Panc1 (cell line): ENCODE results near the gene ARFGEF2. TPM values are rescaled to one million over a fixed set of nuclear protein-coding genes. Genes with fewer than 3 reads are reported as not detected.

Experiments
- ATAC-seq: fragments of 200-7000 bp; cut with Tn5 transposase; 2 replicates; pipeline ENCODE4 v1.9.1; 2020; ENCODE audit warnings: mild to moderate bottlenecking, moderate library complexity
- BruUV-seq: library from RNA; stranded (reverse); fragments of 400-500 nt; replicated peaks from 2 replicates; lab custom pipeline; 2021; lab: Mats Ljungman, UMichigan
- CTCF ChIA-PET: fragments of 300-600 bp; sonication (Branson Sonifier 250); formaldehyde crosslinking; loops from one replicate; lab custom pipeline; 2022; ENCODE audit warnings: antibody characterized with exemption; lab: Charles Lee
- POLR2A ChIA-PET: fragments of 300-600 bp; sonication (Branson Sonifier 250); formaldehyde crosslinking; loops from one replicate; lab custom pipeline; 2022; ENCODE audit warnings: antibody characterized with exemption; lab: Charles Lee
- DNase-seq: peaks from one replicate; pipeline ENCODE4 v3.0.0-alpha.2; 2010; ENCODE audit warnings: low read depth, low spot score
- H3K27ac ChIP-seq: 2 replicates; pipeline ENCODE4 v1.5.1; 2011; ENCODE audit warnings: mild to moderate bottlenecking, low read length, inconsistent platforms
- H3K27me3 ChIP-seq: fragments of 200-500 bp; sonication (Bioruptor generic); 2 replicates; pipeline ENCODE4 v1.6.0; 2014; ENCODE audit warnings: low read length, inconsistent platforms; ENCODE audit not compliant: control insufficient read depth, insufficient read depth
- H3K36me3 ChIP-seq: fragments of 200-500 bp; sonication (Bioruptor generic); 2 replicates; pipeline ENCODE4 v1.5.1; 2014; ENCODE audit warnings: inconsistent platforms, mild to moderate bottlenecking, low read length, moderate library complexity; ENCODE audit not compliant: control insufficient read depth, insufficient read depth
- H3K4me1 ChIP-seq: 2 replicates; pipeline ENCODE4 v1.5.1; 2011; ENCODE audit warnings: inconsistent platforms, mild to moderate bottlenecking, low read length, moderate library complexity; ENCODE audit not compliant: control insufficient read depth, insufficient read depth
- H3K4me3 ChIP-seq, 2 experiments: 2 replicates each; pipeline ENCODE4 v1.5.1; 2011 to 2012; ENCODE audit warnings: low read depth in 2 of 2, low read length in 2 of 2, mild to moderate bottlenecking in 2 of 2, inconsistent platforms in 1 of 2, moderate library complexity in 1 of 2
- H3K9me3 ChIP-seq: fragments of 200-500 bp; sonication (Bioruptor generic); 2 replicates; pipeline ENCODE4 v1.5.1; 2014; ENCODE audit warnings: low read depth, mild to moderate bottlenecking, inconsistent platforms, low read length, moderate library complexity; ENCODE audit not compliant: control insufficient read depth, insufficient read depth
- CTCF ChIP-seq: fragments of 450-650 bp; IDR thresholded peaks from 2 replicates; pipeline ENCODE4 v1.5.1; 2017; ENCODE audit warnings: mild to moderate bottlenecking
- POLR2AphosphoS5 ChIP-seq: IDR thresholded peaks from 2 replicates; pipeline ENCODE4 v1.6.1; 2012; ENCODE audit warnings: mild to moderate bottlenecking, low read depth, low read length, moderate library complexity
- REST ChIP-seq, 2 experiments: IDR thresholded peaks; 2 replicates each; pipeline ENCODE4 v1.6.1; 2011 to 2012; ENCODE audit warnings: low read depth in 2 of 2, control low read depth in 1 of 2, low read length in 1 of 2, mild to moderate bottlenecking in 1 of 2, moderate library complexity in 1 of 2; ENCODE audit not compliant: insufficient read depth in 1 of 2
- SIN3A ChIP-seq: IDR thresholded peaks from 2 replicates; pipeline ENCODE4 v1.6.1; 2012; ENCODE audit warnings: low read depth, mild to moderate bottlenecking, low read length, moderate library complexity, borderline replicate concordance; ENCODE audit not compliant: insufficient read depth
- TCF7L2 ChIP-seq: IDR thresholded peaks from 2 replicates; pipeline ENCODE4 v1.6.1; 2011; ENCODE audit warnings: mild to moderate bottlenecking, low read depth, low read length, inconsistent platforms
- in situ Hi-C: cut with HindIII; loops from 2 replicates; pipeline ENCODE4 v1.10.0; 2016; ENCODE audit warnings: low sequenced_read_pairs, low pct_unique_long_range_greater_than_20kb
- intact Hi-C: fragments of 100-400 bp; cut with micrococcal nuclease; formaldehyde crosslinking; loops from one replicate; pipeline ENCODE4 v1.10.0; 2022; ENCODE audit not compliant: unreplicated experiment
- total RNA-seq: library from RNA; stranded (reverse); gene quantifications from one replicate; pipeline ENCODE4 v1.2.1, GENCODE V29; 2021; ENCODE audit not compliant: unreplicated experiment

ARFGEF2 gene
- total RNA-seq, 1 experiment from 2014 or later: 36.6 TPM

- Histone ChIP-seq H3K36me3 (0 out of 2 replicates have a peak, but pooled peaks cover 2% of the 10 kb centered on the region), H3K27me3 (no peaks in the 10 kb centered on the region), H3K9me3 (no peaks in the 10 kb centered on the region), H3K27ac (no peak overlapping the region), H3K4me1 (no peaks in the 10 kb centered on the region), H3K4me3 (no peak overlapping the region)
- POLR2A ChIA-PET: no interaction called here
- no TSS peak for BruUV-seq
- CTCF ChIA-PET: no interaction called here
- DNase-seq (no peak), ATAC-seq (no peak)
- in situ Hi-C loops (no loop called here), intact Hi-C loops (no loop called here)
- TF ChIP-seq SIN3A (no peak), REST (IDR thresholded peaks at IDR 0.05; ENCODE audit: insufficient read depth in 1 of 2, low read depth in 2 of 2, low read length in 1 of 2) (no peak), CTCF (no peak), TCF7L2 (no peak), POLR2AphosphoS5 (no peak)
Measured at GRCh38 chr20:48962976-48963771, 41.7 kb downstream of the ARFGEF2 start.

GRCh38 chr20:48965189-48965910 lies 43.8 kb downstream of the ARFGEF2 start:
- POLR2A ChIA-PET: no interaction called here
- Histone ChIP-seq H3K36me3 (peaks cover 10% of the 10 kb centered on the region), H3K4me3 (no peak overlapping the region), H3K27me3 (no peaks in the 10 kb centered on the region), H3K27ac (no peak overlapping the region), H3K4me1 (no peaks in the 10 kb centered on the region), H3K9me3 (no peaks in the 10 kb centered on the region)
- no TSS peak for BruUV-seq
- in situ Hi-C loops (no loop called here), intact Hi-C loops (no loop called here)
- TF ChIP-seq CTCF: no peak
- TF ChIP-seq SIN3A: no peak
- no peak for TF ChIP-seq REST (IDR thresholded peaks at IDR 0.05; ENCODE audit: insufficient read depth in 1 of 2, low read depth in 2 of 2, low read length in 1 of 2)
- TF ChIP-seq POLR2AphosphoS5: no peak
- no peak for TF ChIP-seq TCF7L2
- CTCF ChIA-PET: no interaction called here
- ATAC-seq (no peak), DNase-seq (no peak)
